ENCODE data around the gene TRIM64.
"Not testable (repeated sequence)": the region's sequence is repeated elsewhere in the genome, so short reads cannot be mapped to it uniquely, and the experiment has no call there.

Gene TRIM64, protein sequence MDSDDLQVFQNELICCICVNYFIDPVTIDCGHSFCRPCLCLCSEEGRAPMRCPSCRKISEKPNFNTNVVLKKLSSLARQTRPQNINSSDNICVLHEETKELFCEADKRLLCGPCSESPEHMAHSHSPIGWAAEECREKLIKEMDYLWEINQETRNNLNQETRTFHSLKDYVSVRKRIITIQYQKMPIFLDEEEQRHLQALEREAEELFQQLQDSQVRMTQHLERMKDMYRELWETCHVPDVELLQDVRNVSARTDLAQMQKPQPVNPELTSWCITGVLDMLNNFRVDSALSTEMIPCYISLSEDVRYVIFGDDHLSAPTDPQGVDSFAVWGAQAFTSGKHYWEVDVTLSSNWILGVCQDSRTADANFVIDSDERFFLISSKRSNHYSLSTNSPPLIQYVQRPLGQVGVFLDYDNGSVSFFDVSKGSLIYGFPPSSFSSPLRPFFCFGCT

DNA sequence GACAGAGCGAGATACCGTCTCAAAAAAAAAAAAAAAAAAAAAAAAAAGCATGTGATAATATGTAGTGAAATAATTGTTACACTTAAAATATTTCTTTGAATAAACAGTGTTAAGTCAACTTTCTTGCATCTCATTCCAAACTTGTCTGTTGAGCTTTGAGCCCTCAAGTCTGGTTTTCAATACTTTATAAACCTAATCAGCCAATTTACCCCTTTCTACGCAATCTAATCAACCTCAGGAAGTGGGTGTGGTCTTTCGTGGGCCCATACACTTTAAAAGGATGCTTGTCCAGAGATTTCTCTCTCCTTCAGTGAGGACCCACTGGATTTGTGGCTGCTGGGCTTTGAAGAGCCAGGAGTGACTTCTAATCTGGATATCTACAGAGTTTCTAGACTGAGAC, at the start of gene TRIM64:
Gene TRIM64 (plus strand): TSS at position 301 of the 400 bp plus-strand sequence. CDS start 2,467 bp downstream, outside the sequence.
- DNase-seq (ENCODE audit: low read depth); H3K4me3 ChIP-seq (ENCODE audit: low read length): not testable (repeated sequence)

DNA sequence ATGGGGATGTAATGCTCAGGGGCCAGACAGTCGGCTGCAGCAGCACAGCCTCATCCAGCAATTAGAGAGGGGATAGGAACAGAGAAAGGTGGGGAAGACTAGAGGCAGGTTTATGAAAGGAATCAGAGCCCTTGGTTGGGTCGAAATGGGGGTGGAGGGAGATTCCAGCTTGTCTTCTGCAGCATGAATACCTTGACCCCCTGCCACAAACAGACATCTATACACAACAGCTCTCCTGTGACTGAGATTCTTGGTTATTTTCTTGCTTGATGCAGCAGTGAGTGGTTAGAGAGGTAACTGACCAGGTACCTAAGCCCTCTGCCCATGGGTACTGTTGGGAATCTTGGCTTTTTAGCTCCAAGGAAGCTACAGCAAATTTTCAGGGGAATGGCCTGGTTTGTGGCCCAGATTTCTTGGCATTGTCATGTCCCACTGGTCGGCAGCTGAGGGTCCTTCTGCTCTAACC, 43.6 kb upstream of the TRIM64 start, which contains the start of gene TRIM49D1:
Gene TRIM49D1 (minus strand): TSS at position 51 of the 466 bp plus-strand sequence. CDS start 4,535 bp downstream, outside the sequence.
- H3K4me3 ChIP-seq (ENCODE audit: low read length) = no peak within 1 kb of the TSS
- no peak for DNase-seq (ENCODE audit: low read depth)
- TF ChIP-seq, protein P1, sequence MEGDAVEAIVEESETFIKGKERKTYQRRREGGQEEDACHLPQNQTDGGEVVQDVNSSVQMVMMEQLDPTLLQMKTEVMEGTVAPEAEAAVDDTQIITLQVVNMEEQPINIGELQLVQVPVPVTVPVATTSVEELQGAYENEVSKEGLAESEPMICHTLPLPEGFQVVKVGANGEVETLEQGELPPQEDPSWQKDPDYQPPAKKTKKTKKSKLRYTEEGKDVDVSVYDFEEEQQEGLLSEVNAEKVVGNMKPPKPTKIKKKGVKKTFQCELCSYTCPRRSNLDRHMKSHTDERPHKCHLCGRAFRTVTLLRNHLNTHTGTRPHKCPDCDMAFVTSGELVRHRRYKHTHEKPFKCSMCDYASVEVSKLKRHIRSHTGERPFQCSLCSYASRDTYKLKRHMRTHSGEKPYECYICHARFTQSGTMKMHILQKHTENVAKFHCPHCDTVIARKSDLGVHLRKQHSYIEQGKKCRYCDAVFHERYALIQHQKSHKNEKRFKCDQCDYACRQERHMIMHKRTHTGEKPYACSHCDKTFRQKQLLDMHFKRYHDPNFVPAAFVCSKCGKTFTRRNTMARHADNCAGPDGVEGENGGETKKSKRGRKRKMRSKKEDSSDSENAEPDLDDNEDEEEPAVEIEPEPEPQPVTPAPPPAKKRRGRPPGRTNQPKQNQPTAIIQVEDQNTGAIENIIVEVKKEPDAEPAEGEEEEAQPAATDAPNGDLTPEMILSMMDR (conservative IDR thresholded peaks at IDR 0.05; ENCODE audit: low read length) = no peak

DNA sequence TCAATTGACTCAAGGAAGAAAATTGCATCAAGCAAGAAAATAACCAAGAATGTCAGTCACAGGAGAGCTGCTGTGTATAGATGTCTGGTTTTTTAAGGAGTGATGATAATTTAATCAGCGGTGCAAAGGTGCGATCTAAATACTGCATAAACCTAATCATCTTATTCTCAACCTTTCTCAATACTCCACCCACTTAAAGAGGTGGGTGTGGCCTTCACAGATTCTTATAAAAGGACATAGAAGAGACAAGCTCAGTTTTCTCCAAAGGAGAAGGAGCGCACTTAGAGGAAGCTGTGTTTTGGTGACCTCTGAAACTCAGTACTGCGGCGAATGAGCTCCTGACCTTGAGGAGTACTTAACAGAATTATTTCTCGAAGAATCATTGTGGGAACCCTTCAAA, 42.1 kb upstream of the TRIM64 start, which contains the start of gene TRIM49D2:
Gene TRIM49D2 (plus strand): TSS at position 301 of the 400 bp plus-strand sequence. CDS start 2,698 bp downstream, outside the sequence.
- not testable (repeated sequence) for H3K4me3 ChIP-seq (ENCODE audit: low read length); DNase-seq (ENCODE audit: low read depth)

DNA sequence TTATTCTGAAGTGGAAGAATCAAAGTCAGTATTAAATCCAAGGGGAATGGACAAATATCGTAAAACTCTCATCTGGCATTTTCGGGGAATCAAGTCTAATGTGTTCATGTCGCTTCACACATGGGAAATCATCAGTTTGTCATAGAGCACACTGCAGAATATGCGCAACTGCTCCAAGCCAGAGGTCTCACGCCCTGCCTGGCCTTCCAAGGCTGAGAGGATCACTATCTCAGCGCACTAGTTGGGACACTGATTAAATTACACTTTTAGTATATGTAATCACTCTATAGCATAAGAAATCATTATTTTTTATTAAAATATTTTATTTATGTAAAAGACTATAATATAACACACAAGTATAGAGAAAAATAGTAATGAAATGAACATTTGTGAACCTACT, 5.0 kb upstream of the TRIM64 start:
- not testable (repeated sequence) for H3K4me3 ChIP-seq (ENCODE audit: low read length); DNase-seq (ENCODE audit: low read depth)
